ENCODE results near the gene CEP104. TPM values are rescaled to one million over a fixed set of nuclear protein-coding genes. Genes with fewer than 3 reads are reported as not detected.

The CEP104 gene
- total and polyA plus RNA-seq, 9 of the 15 experiments (the other 6 are each of a cell fraction or from before 2014, with no cell fraction given), result 11.2 to 63.4 (median 42.6) TPM

DNA sequence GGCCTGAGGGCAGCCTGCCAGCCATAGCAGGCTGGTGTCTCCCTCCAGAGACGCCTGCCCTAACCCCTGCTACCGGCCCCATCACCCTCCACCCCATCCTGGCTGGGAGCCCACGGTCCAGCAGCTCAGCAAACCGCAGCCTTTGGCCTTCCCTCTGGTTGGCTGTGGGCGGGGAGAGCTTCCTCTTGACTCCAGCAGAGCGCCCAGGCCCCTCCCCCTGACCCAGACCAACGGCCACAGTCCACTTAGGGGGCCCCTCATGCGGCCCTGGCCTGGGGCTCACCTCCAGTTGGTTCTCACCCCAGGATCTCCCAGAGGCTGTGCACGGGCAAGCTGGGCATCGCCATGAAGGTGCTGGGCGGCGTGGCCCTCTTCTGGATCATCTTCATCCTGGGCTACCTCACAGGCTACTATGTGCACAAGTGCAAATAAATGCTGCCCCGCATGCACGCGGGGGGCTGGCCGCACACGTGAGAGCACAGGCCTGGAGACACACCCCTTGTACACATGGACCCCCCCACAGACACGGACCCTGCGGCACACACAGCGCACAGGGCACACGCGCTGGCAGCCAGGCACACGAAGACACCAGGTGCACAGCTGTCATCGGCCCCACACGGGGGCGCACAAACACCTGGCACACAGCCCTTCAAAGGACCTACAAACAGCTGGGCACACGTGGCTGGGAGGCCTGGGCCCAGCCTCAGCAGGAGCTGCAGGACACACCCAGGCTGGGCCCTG lies 81.4 kb downstream of the CEP104 start (continued):
- TF ChIP-seq, protein P1, sequence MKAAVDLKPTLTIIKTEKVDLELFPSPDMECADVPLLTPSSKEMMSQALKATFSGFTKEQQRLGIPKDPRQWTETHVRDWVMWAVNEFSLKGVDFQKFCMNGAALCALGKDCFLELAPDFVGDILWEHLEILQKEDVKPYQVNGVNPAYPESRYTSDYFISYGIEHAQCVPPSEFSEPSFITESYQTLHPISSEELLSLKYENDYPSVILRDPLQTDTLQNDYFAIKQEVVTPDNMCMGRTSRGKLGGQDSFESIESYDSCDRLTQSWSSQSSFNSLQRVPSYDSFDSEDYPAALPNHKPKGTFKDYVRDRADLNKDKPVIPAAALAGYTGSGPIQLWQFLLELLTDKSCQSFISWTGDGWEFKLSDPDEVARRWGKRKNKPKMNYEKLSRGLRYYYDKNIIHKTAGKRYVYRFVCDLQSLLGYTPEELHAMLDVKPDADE (conservative IDR thresholded peaks at IDR 0.05; ENCODE audit: control insufficient read depth, low read depth, low read length), result peak; percentile 41; the same call in 1 of the 2 replicates
- TF ChIP-seq, protein P2, sequence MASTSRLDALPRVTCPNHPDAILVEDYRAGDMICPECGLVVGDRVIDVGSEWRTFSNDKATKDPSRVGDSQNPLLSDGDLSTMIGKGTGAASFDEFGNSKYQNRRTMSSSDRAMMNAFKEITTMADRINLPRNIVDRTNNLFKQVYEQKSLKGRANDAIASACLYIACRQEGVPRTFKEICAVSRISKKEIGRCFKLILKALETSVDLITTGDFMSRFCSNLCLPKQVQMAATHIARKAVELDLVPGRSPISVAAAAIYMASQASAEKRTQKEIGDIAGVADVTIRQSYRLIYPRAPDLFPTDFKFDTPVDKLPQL (IDR thresholded peaks at IDR 0.05; ENCODE audit: extremely low read depth, insufficient read length), result no peak
- no peak for TF ChIP-seq CHAMP1 (IDR thresholded peaks at IDR 0.05)
- no peak for TF ChIP-seq BMI1 (IDR thresholded peaks at IDR 0.05; ENCODE audit: low read length)
- TF ChIP-seq ZNF24 (IDR thresholded peaks at IDR 0.05), result 0 out of 2 replicates have a peak, but pooled peaks have one; percentile 57
- TF ChIP-seq L3MBTL2 (IDR thresholded peaks at IDR 0.05), result peak; percentile 99
- no peak for TF ChIP-seq ZNF778 (CRISPR knock-in tag; IDR thresholded peaks at IDR 0.05)
- TF ChIP-seq, protein P3, sequence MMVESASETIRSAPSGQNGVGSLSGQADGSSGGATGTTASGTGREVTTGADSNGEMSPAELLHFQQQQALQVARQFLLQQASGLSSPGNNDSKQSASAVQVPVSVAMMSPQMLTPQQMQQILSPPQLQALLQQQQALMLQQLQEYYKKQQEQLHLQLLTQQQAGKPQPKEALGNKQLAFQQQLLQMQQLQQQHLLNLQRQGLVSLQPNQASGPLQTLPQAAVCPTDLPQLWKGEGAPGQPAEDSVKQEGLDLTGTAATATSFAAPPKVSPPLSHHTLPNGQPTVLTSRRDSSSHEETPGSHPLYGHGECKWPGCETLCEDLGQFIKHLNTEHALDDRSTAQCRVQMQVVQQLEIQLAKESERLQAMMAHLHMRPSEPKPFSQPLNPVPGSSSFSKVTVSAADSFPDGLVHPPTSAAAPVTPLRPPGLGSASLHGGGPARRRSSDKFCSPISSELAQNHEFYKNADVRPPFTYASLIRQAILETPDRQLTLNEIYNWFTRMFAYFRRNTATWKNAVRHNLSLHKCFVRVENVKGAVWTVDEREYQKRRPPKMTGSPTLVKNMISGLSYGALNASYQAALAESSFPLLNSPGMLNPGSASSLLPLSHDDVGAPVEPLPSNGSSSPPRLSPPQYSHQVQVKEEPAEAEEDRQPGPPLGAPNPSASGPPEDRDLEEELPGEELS (CRISPR knock-in tag; IDR thresholded peaks at IDR 0.05; ENCODE audit: borderline replicate concordance), result peak; percentile 93; the same call in 1 of the 2 replicates
- TF ChIP-seq TFAP4 (CRISPR knock-in tag; IDR thresholded peaks at IDR 0.05; ENCODE audit: borderline replicate concordance), result peak; percentile 99
- TF ChIP-seq ZNF785 (CRISPR knock-in tag; IDR thresholded peaks at IDR 0.05), result no peak
- no peak; the same call in 1 of the 2 replicates for TF ChIP-seq NFE2 (IDR thresholded peaks at IDR 0.05; ENCODE audit: low read depth)
- TF ChIP-seq ZNF316 (IDR thresholded peaks at IDR 0.05), result no peak
- no peak for TF ChIP-seq CEBPG (CRISPR knock-in tag; IDR thresholded peaks at IDR 0.05)
- no peak for TF ChIP-seq CEBPG (tag; conservative IDR thresholded peaks at IDR 0.05 in 1 of 2, IDR thresholded peaks at IDR 0.05 in 1 of 2)
- no peak for TF ChIP-seq NR2F6 (CRISPR knock-in tag; IDR thresholded peaks at IDR 0.05)
- TF ChIP-seq ZBTB26 (CRISPR knock-in tag; IDR thresholded peaks at IDR 0.05), result no peak
- TF ChIP-seq SIN3A (IDR thresholded peaks at IDR 0.05; ENCODE audit: borderline replicate concordance in 2 of 2, control insufficient read depth in 1 of 2, low read depth in 2 of 2, low read length in 2 of 2), result peak; percentile 82 to 86; a peak in 2 of 4 replicates
- peak; percentile 83; the same call in 1 of the 2 replicates for TF ChIP-seq ZNF431 (CRISPR knock-in tag; IDR thresholded peaks at IDR 0.05)
- peak; percentile 83 for TF ChIP-seq CTBP1 (IDR thresholded peaks at IDR 0.05; ENCODE audit: borderline replicate concordance)
